ENCODE measurements around the gene CRISPLD2. TPM values are rescaled to one million over a fixed set of nuclear protein-coding genes. Genes with fewer than 3 reads are reported as not detected.

CRISPLD2 gene
- total RNA-seq, 3 donors from 2014 or later (not counting 1 experiment from before 2014, with no cell fraction given), result 0.86 to 6.3 TPM; not detected in 1

- H3K4me1 Mint-ChIP-seq, result peaks cover 0 to 3% of the 10 kb centered on the region in 2 donors
- no peak overlapping the region for H3K4me3 Mint-ChIP-seq
- intact Hi-C loops (cut with micrococcal nuclease), result no loop called here
- 55% methylated on average over 26 of the region's 27 CpGs for WGBS (ENCODE audit: insufficient coverage)
- peaks cover 14 to 15% of the 10 kb centered on the region in 2 donors for H3K27me3 Mint-ChIP-seq (ENCODE audit: low read depth in 2 of 2)
- H3K27ac Mint-ChIP-seq, result no peak overlapping the region
- ATAC-seq (peak in 1 of 3 donors; percentile 55), DNase-seq (no peak)
- Histone ChIP-seq H3K27me3 (ENCODE audit: control insufficient read depth, insufficient read depth, low read length) (no peaks in the 10 kb centered on the region), H3K27ac (ENCODE audit: low read length) (no peak overlapping the region), H3K4me1 (ENCODE audit: control insufficient read depth, insufficient read depth, low read length) (peaks cover 7% of the 10 kb centered on the region), H3K36me3 (ENCODE audit: control insufficient read depth, insufficient read depth, low read length) (no peaks in the 10 kb centered on the region), H3K9me3 (ENCODE audit: control insufficient read depth, insufficient read depth, low read length) (no peaks in the 10 kb centered on the region), H3K4me3 (ENCODE audit: low read length) (no peak overlapping the region)
- H3K36me3 Mint-ChIP-seq, result no peaks in the 10 kb centered on the region
- TF ChIP-seq CTCF (IDR thresholded peaks at IDR 0.05), result no peak
- H3K9me3 Mint-ChIP-seq, result no peaks in the 10 kb centered on the region
Measured at GRCh38 chr16:84947996-84948850, 128.4 kb downstream of the CRISPLD2 start.

GRCh38 chr16:84948851-84949610 lies 129.2 kb downstream of the CRISPLD2 start:
- intact Hi-C loops (cut with micrococcal nuclease), result no loop called here
- no peaks in the 10 kb centered on the region for H3K36me3 ChIP-seq (ENCODE audit: control insufficient read depth, insufficient read depth, low read length)
- H3K9me3 Mint-ChIP-seq, result no peaks in the 10 kb centered on the region
- TF ChIP-seq CTCF (IDR thresholded peaks at IDR 0.05), result no peak
- peaks cover 14 to 15% of the 10 kb centered on the region in 2 donors for H3K27me3 Mint-ChIP-seq (ENCODE audit: low read depth in 2 of 2)
- H3K9me3 ChIP-seq (ENCODE audit: control insufficient read depth, insufficient read depth, low read length), result no peaks in the 10 kb centered on the region
- no peaks in the 10 kb centered on the region for H3K36me3 Mint-ChIP-seq
- peaks cover 7% of the 10 kb centered on the region for H3K4me1 ChIP-seq (ENCODE audit: control insufficient read depth, insufficient read depth, low read length)
- no peak overlapping the region for H3K4me3 Mint-ChIP-seq
- WGBS (ENCODE audit: insufficient coverage), result 13% methylated on average over 10 of the region's 10 CpGs
- DNase-seq, result peak in 1 of 2 donors; percentile 34
- H3K4me3 ChIP-seq (ENCODE audit: low read length), result no peak overlapping the region
- H3K27ac Mint-ChIP-seq, result no peak overlapping the region
- no peak overlapping the region for H3K27ac ChIP-seq (ENCODE audit: low read length)
- no peaks in the 10 kb centered on the region for H3K27me3 ChIP-seq (ENCODE audit: control insufficient read depth, insufficient read depth, low read length)
- no peak for ATAC-seq
- peaks cover 0 to 3% of the 10 kb centered on the region in 2 donors for H3K4me1 Mint-ChIP-seq

GRCh38 chr16:84949772-84950436 lies 130.1 kb downstream of the CRISPLD2 start:
- H3K4me3 Mint-ChIP-seq, result no peak overlapping the region
- peaks cover 0 to 3% of the 10 kb centered on the region in 2 donors for H3K4me1 Mint-ChIP-seq
- no peaks in the 10 kb centered on the region for H3K36me3 Mint-ChIP-seq
- Histone ChIP-seq H3K9me3 (ENCODE audit: control insufficient read depth, insufficient read depth, low read length) (no peaks in the 10 kb centered on the region), H3K27ac (ENCODE audit: low read length) (no peak overlapping the region), H3K4me1 (ENCODE audit: control insufficient read depth, insufficient read depth, low read length) (peaks cover 7% of the 10 kb centered on the region), H3K36me3 (ENCODE audit: control insufficient read depth, insufficient read depth, low read length) (no peaks in the 10 kb centered on the region), H3K27me3 (ENCODE audit: control insufficient read depth, insufficient read depth, low read length) (no peaks in the 10 kb centered on the region), H3K4me3 (ENCODE audit: low read length) (no peak overlapping the region)
- H3K9me3 Mint-ChIP-seq, result no peaks in the 10 kb centered on the region
- no peak overlapping the region for H3K27ac Mint-ChIP-seq
- ATAC-seq, result no peak
- peaks cover 7 to 8% of the 10 kb centered on the region in 2 donors for H3K27me3 Mint-ChIP-seq (ENCODE audit: low read depth in 2 of 2)
- no peak for TF ChIP-seq CTCF (IDR thresholded peaks at IDR 0.05)
- intact Hi-C loops (cut with micrococcal nuclease), result no loop called here
- no peak for DNase-seq
- 87% methylated on average over 10 of the region's 10 CpGs for WGBS (ENCODE audit: insufficient coverage)

All from natural killer cell (primary cell).